Body of pancreas (tissue), 4 donors: Measurements from ENCODE around the gene PTPRA. TPM values are rescaled to one million over a fixed set of nuclear protein-coding genes. Genes with fewer than 3 reads are reported as not detected.
A peak's percentile ranks its signal among the peaks of the same experiment; 100 is the strongest.

Source experiments
- ATAC-seq: fragments of 150-250 bp; one replicate; pipeline ENCODE4 v1.9.1; 2016
- DNase-seq, 4 donors: peaks; one replicate each; pipeline ENCODE4 v3.0.0-alpha.2; 2019
- H3K27ac ChIP-seq, 4 donors: fragments of 200-600 bp; sonication (generic); 1 replicate in 3 of 4; 2 replicates in 1 of 4; pipeline versions ENCODE4 v1.5.1 to v1.6.1; 2016 to 2019; ENCODE audit warnings: mild to moderate bottlenecking in 1 of 4, mixed read lengths in 1 of 4, moderate library complexity in 1 of 4
- H3K27me3 ChIP-seq, 2 donors: fragments of 200-600 bp; sonication (generic); one replicate each; pipeline ENCODE4 v1.6.0; 2016; ENCODE audit warnings: mild to moderate bottlenecking in 1 of 2
- H3K36me3 ChIP-seq, 2 donors: fragments of 200-600 bp; sonication (generic); replicated peaks in 1 of 2; 2 replicates each; pipeline ENCODE4 v1.5.1; 2016; ENCODE audit warnings: low read depth in 2 of 2; ENCODE audit not compliant: insufficient read depth in 1 of 2
- H3K4me1 ChIP-seq: fragments of 200-600 bp; sonication (generic); one replicate; pipeline ENCODE4 v1.6.0; 2016
- H3K4me3 ChIP-seq, 2 donors: fragments of 200-600 bp; sonication (generic); 1 replicate in 1 of 2; 2 replicates in 1 of 2; pipeline ENCODE4 v1.5.1; 2016 to 2019
- H3K9me3 ChIP-seq, 3 donors: fragments of 200-600 bp; sonication (generic); 1 replicate in 2 of 3; 2 replicates in 1 of 3; pipeline ENCODE4 v1.5.1; 2016
- CTCF ChIP-seq, 7 experiments: fragments of 450-650 bp in 4 of 7; fragments of 200-600 bp in 3 of 7; sonication (generic) in 3 of 7; IDR thresholded peaks; one replicate each; pipeline ENCODE4 v1.5.1; 2016 to 2019; ENCODE audit warnings: antibody characterized with exemption in 7 of 7
- POLR2A ChIP-seq, 3 donors: fragments of 450-650 bp; IDR thresholded peaks; one replicate each; pipeline ENCODE4 v1.6.1; 2016; ENCODE audit warnings: antibody characterized with exemption in 3 of 3, mild to moderate bottlenecking in 2 of 3
- WGBS, 2 donors: methylation state at CpG; one replicate each; pipeline ENCODE4 v1.1.5; 2017; 5-methylcytosine and 5-hydroxymethylcytosine counted together
- intact Hi-C: fragments of 100-400 bp; cut with DNase I; formaldehyde crosslinking; loops from one replicate; pipeline ENCODE4 v1.15.1; 2023
- total RNA-seq, 2 donors: library from RNA; depleted of rRNA; stranded (reverse); fragments of >200 nt; gene quantifications; one replicate each; pipeline ENCODE4 v1.1.0, GENCODE V29; 2016

The PTPRA gene
- total RNA-seq, 2 donors from 2014 or later: 22.3 to 24.1 TPM

- Histone ChIP-seq H3K4me3 (peak within 1 kb of the TSS; percentile 63 to 94), H3K27ac (peak within 1 kb of the TSS; percentile 74 to 89 (median 84)), H3K27me3 (no peaks in the 10 kb centered on the region), H3K4me1 (peaks cover 26% of the 10 kb centered on the region), H3K9me3 (no peaks in the 10 kb centered on the region), H3K36me3 (peaks cover 0 to 4% of the 10 kb centered on the region in 2 donors)
- TF ChIP-seq POLR2A (IDR thresholded peaks at IDR 0.05) (peak; percentile 66 to 73 (median 69)), CTCF (IDR thresholded peaks at IDR 0.05) (no peak)
- ATAC-seq (peak; percentile 92), DNase-seq (peak; percentile 87 to 92 (median 90))
- 0% methylated on average over 5 to 91 of the region's 104 CpGs for WGBS, 2 donors
- intact Hi-C loops: no loop called here
Observed at GRCh38 chr20:3045816-3046676, 172.8 kb downstream of the PTPRA start, which contains the start of gene MRPS26. Gene MRPS26, plus strand, starts transcription at chr20:3046052. Its CDS starts 17 bp downstream, at chr20:3046069.

- WGBS, 2 donors: 35 to 53% methylated on average over 28 to 39 of the region's 39 CpGs
- TF ChIP-seq POLR2A (IDR thresholded peaks at IDR 0.05) (no peak), CTCF (IDR thresholded peaks at IDR 0.05) (no peak)
- ATAC-seq (no peak), DNase-seq (peak; percentile 32 to 46 (median 40))
- Histone ChIP-seq H3K36me3 (peaks cover 0 to 4% of the 10 kb centered on the region in 2 donors), H3K9me3 (no peaks in the 10 kb centered on the region), H3K4me3 (peak overlapping the region; percentile 63 to 94), H3K4me1 (peaks cover 20% of the 10 kb centered on the region), H3K27me3 (no peaks in the 10 kb centered on the region), H3K27ac (peak overlapping the region in 3 of 4 donors; percentile 81 to 89 (median 88))
- intact Hi-C loops: no loop called here
Observed at GRCh38 chr20:3046677-3047462, 173.6 kb downstream of the PTPRA start.

- TF ChIP-seq POLR2A (IDR thresholded peaks at IDR 0.05) (no peak), CTCF (IDR thresholded peaks at IDR 0.05) (no peak)
- DNase-seq: no peak
- intact Hi-C loops: no loop called here
- Histone ChIP-seq H3K27me3 (no peaks in the 10 kb centered on the region), H3K27ac (no peak overlapping the region), H3K9me3 (no peaks in the 10 kb centered on the region), H3K4me1 (peaks cover 13% of the 10 kb centered on the region), H3K4me3 (no peak overlapping the region), H3K36me3 (peaks cover 0 to 4% of the 10 kb centered on the region in 2 donors)
- 83 to 86% methylated on average over 7 to 14 of the region's 14 CpGs for WGBS, 2 donors
- ATAC-seq: no peak
Observed at GRCh38 chr20:3047486-3048419, 174.5 kb downstream of the PTPRA start.

GRCh38 chr20:3051385-3052019, 178.2 kb downstream of the PTPRA start:
- H3K27me3 ChIP-seq: no peaks in the 10 kb centered on the region
- H3K9me3 ChIP-seq: no peaks in the 10 kb centered on the region
- H3K4me1 ChIP-seq: peaks cover 11% of the 10 kb centered on the region
- no peak overlapping the region for H3K27ac ChIP-seq
- intact Hi-C loops: loop anchor here (10.0 kb wide), 1 partner anchor 63 kb away; no protein-coding TSS in a partner anchor
- peaks cover 0 to 4% of the 10 kb centered on the region in 2 donors for H3K36me3 ChIP-seq
- ATAC-seq (no peak), DNase-seq (no peak)
- 64 to 76% methylated on average over 7 of the region's 7 CpGs for WGBS, 2 donors
- no peak overlapping the region for H3K4me3 ChIP-seq
- TF ChIP-seq POLR2A (IDR thresholded peaks at IDR 0.05) (no peak), CTCF (IDR thresholded peaks at IDR 0.05) (no peak)
